ENCODE results near the gene NCOA4.
"Not testable (repeated sequence)": the region's sequence is repeated elsewhere in the genome, so short reads cannot be mapped to it uniquely, and the experiment has no call there.

The NCOA4 gene

DNA sequence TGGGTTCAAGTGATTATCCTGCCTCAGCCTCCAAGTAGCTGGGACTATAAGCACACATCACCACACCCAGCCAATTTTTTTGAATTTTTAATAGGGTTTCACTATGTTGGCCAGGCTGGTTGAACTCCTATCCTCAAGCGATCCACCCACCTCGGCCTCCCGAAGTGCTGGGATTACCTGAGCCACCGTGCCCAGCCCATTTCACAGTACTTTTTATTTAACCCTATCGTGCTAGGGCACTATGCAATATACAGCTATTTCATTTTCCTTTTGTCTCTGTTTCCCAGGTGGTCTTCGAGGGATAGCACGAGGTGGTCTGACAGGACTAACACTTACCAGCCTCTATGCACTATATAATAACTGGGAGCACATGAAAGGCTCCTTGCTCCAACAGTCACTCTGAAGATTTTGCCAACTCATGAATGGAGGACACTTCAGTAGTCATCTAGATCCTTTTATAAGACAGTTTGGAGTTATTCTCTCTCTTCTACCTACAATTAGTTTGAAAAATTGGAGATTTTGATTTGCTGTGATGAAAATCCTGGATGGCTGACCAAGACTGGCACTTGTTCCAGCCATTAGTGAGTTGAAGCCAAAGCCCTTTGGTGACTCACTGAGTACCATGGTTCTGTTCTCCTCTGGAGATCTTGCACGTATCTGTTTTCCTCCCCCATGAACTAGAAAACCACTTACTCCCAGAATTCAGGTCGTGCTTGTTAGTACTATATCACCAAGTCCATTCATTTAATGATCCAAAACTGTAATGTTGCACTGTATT lies 27.3 kb downstream of the NCOA4 start:
- TF ChIP-seq, protein P1, sequence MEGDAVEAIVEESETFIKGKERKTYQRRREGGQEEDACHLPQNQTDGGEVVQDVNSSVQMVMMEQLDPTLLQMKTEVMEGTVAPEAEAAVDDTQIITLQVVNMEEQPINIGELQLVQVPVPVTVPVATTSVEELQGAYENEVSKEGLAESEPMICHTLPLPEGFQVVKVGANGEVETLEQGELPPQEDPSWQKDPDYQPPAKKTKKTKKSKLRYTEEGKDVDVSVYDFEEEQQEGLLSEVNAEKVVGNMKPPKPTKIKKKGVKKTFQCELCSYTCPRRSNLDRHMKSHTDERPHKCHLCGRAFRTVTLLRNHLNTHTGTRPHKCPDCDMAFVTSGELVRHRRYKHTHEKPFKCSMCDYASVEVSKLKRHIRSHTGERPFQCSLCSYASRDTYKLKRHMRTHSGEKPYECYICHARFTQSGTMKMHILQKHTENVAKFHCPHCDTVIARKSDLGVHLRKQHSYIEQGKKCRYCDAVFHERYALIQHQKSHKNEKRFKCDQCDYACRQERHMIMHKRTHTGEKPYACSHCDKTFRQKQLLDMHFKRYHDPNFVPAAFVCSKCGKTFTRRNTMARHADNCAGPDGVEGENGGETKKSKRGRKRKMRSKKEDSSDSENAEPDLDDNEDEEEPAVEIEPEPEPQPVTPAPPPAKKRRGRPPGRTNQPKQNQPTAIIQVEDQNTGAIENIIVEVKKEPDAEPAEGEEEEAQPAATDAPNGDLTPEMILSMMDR (IDR thresholded peaks at IDR 0.05; ENCODE audit: insufficient read depth, low read depth, low read length, missing control alignments): no peak
- DNase-seq (ENCODE audit: low read depth): no peak
- H3K4me3 ChIP-seq (ENCODE audit: low read length): no peak overlapping the region

DNA sequence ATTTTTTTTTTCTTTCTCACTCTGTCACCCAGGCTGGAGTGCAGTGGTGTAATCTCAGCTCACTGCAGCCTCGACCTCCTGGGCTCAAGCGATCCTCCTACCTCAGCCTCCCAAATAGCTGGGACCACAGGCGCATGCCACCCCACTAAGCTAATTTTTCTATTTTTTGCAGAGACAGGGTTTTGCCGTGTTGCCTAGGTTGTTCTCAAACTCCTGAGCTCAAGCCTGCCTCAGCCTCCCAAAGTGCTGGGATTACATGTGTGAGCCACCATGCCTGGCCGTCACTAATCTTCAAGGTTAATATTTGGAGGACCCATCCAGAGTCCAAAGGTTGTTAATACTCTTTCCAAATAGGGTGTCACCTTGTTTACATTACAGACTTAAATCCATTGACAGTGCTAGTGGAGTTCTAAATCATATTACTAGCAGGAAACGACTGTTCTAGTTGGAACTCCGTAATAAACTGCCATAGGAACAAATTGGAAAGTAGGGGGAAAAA lies 28.2 kb downstream of the NCOA4 start:
- not testable (repeated sequence) for H3K4me3 ChIP-seq (ENCODE audit: low read length); DNase-seq (ENCODE audit: low read depth)

DNA sequence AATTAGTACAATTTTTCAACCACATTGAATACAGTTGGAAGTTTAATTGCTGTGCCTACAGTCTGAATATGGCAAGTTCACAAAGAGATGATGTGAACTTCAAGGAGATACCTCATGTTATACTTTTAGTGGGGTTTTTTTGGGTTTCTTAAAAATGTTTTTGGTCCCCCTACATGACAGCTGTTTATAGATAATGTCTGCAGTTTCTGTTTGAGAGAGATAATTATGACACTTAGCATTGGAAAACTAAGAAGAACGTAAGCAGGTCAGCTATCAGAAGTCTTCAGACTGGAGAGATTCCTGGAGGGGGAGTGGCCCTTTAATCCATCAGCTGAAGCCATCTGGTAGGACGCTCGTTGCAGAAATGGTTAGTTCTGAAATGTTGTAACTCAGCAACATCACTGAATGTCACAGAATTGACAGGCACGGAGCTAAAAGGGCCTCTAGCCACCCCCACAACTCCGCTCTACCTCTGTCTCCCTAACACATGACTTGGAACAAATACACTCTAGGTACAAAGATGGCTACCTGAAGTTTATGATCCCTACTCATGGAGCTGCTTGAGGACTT lies 29.2 kb downstream of the NCOA4 start:
- TF ChIP-seq, protein P1 (IDR thresholded peaks at IDR 0.05; ENCODE audit: insufficient read depth, low read depth, low read length, missing control alignments): no peak
- DNase-seq (ENCODE audit: low read depth): no peak

DNA sequence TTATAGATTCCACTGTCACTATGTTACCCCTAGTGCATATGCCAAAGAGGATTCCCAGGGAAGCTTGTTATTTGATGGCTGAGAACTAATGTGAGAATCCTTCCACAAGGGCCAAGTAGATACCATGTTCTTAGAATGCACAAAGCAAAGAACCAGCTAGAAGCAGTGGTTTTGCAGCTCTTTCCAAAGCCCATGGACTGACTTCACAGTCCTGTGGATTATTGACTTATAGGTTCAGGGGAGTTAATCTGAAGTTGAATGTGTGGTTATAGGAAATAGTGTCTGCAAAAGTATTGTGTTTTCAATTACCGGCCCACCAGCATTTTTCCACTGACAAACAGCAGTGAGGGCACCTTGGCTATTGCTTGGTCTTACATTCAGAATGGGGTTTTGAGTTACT lies 29.9 kb downstream of the NCOA4 start:
- TF ChIP-seq, protein P1 (IDR thresholded peaks at IDR 0.05; ENCODE audit: insufficient read depth, low read depth, low read length, missing control alignments): no peak
- no peak for DNase-seq (ENCODE audit: low read depth)
- H3K4me3 ChIP-seq (ENCODE audit: low read length): no peak overlapping the region

More for the DNA sequence above, 29.2 kb downstream of the NCOA4 start:
- no peak overlapping the region for H3K4me3 ChIP-seq (ENCODE audit: low read length)

DNA sequence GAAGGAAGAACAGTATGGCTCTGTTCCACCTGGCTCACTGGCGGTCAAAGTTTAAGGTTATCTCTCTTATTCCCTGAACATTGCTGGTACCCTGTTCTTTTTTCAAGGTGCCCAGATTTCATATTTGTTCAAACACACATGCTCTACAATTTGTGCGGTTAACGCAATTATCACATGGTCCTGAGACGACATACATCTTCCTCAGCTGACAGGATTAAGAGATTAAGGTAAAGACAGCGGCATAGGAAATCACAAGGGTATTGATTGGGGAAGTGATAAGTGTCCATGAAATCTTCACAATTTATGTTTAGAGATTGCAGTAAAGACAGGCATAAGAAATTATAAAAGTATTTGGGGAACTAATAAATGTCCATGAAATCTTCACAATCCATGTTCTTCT lies 30.5 kb downstream of the NCOA4 start:
- H3K4me3 ChIP-seq (ENCODE audit: low read length); DNase-seq (ENCODE audit: low read depth): not testable (repeated sequence)

DNA sequence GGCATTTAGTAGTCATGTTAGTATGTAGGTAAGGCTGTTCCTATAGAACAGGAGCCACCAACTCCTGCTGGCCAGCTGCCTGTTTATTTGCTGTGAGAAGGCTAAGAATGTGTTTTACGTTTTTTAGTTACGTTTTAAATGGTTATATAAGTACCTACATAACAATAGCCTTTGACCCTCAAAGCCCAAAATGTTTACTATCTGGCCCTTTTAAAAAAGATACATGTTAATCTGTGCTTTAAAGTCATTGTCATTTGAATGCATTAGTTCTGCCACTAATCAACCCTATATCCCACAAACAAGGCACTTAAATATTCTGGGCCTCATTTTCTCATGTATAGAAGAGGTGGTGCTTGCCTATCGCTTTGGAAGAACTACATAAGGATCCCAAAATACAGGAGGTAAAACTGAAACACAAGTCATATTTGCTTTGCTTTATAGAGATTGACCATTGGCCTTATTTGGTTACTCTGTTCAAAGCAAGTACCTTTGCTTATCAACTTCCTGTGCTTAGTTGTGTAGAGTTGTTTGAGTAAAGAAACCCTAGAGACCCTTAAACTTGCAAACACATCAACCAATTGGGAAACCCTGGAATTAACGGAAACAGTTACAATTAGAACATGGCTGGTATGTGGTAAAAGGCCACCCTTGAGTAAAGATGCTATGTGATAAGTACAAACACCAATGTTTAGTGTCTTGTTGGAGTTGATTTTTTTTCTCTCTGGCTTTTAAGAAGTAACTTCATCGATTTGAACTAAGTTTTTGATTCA lies 32.2 kb downstream of the NCOA4 start:
- TF ChIP-seq, protein P1 (IDR thresholded peaks at IDR 0.05; ENCODE audit: insufficient read depth, low read depth, low read length, missing control alignments): no peak
- H3K4me3 ChIP-seq (ENCODE audit: low read length): no peak overlapping the region
- no peak for DNase-seq (ENCODE audit: low read depth)

DNA sequence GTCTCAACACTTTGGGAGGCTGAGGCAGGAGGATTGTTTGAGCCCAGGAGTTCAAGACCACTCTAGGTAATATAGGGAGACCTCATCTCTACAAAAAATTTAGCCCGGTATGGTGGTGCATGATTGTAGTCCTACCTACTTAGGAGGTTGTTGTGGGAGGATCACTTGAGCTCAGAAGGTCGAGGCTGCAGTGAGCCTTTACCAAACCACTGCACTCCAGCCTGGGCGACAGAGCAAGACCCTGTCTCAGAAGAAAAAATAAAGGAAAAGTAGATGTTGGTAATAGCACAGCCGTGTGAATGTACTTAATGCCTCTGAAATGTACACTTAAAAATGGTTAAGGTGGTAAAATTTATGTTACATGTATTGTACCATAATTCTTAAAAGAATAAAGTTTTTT lies 32.9 kb downstream of the NCOA4 start:
- TF ChIP-seq, protein P1 (IDR thresholded peaks at IDR 0.05; ENCODE audit: insufficient read depth, low read depth, low read length, missing control alignments): no peak
- no peak for DNase-seq (ENCODE audit: low read depth)
- no peak overlapping the region for H3K4me3 ChIP-seq (ENCODE audit: low read length)

DNA sequence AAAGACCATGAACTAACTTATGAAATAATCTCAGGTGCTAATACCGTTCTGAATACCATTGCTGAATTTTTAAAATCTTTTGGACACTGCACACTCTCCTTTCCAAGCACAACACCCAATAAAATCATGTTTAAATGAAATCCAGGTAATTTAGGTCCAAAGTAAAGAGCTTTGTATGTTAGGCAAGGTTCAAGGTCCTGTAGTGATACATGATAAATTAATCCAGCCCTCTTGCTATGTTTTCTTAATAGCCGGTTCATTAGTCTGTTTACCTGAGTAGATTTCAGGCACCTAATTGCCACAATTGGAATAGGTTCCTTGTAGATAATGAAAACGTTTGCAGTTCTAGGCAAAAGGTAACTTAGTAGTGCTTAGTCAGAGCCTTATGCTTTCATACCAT lies 44.8 kb downstream of the NCOA4 start:
- not testable (repeated sequence) for H3K4me3 ChIP-seq (ENCODE audit: low read length); DNase-seq (ENCODE audit: low read depth)

DNA sequence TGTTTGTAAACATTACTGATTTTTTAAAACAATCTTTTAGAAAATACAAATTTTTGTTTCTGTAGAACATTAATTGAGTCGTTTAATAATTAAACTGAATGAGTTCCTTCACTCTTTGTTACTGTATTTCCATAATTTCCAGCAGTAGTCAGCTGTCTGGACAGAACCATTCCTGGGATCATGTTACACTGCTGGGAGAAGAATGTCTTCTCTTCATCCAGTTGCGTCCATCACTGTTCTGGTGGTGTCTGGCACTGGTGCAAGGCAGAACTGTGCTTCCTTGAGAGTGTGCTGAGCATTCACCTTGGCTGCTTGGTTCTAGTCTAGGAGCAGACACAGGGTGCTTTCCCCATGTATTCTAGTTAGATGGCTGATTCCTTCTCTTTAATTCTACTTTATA lies 46.0 kb downstream of the NCOA4 start:
- not testable (repeated sequence) for DNase-seq (ENCODE audit: low read depth); H3K4me3 ChIP-seq (ENCODE audit: low read length)
